HFFc6 (cell line): Measurements from ENCODE around the gene CORT. TPM values are rescaled to one million over a fixed set of nuclear protein-coding genes. Genes with fewer than 3 reads are reported as not detected.

Source experiments
- DNase-seq: peaks from one replicate; pipeline ENCODE4 v3.0.0-alpha.2; 2018
- H3K27ac Mint-ChIP-seq: 2 replicates; pipeline ENCODE4 v1.8.0; 2020; ENCODE audit warnings: mild to moderate bottlenecking, mixed read lengths
- H3K27me3 Mint-ChIP-seq: 2 replicates; pipeline ENCODE4 v1.8.0; 2021; ENCODE audit warnings: mild to moderate bottlenecking, moderate library complexity, mixed read lengths; ENCODE audit not compliant: insufficient read depth
- H3K36me3 Mint-ChIP-seq: 2 replicates; pipeline ENCODE4 v1.8.0; 2021; ENCODE audit warnings: low read depth, mixed read lengths
- H3K4me1 Mint-ChIP-seq: 2 replicates; pipeline ENCODE4 v1.8.0; 2020; ENCODE audit warnings: low read depth, mixed read lengths
- H3K4me3 Mint-ChIP-seq: 2 replicates; pipeline ENCODE4 v1.8.0; 2020; ENCODE audit warnings: mild to moderate bottlenecking, moderate library complexity, mixed read lengths
- H3K9me3 Mint-ChIP-seq: 2 replicates; pipeline ENCODE4 v1.8.0; 2020; ENCODE audit warnings: mild to moderate bottlenecking, mixed read lengths
- CTCF ChIP-seq: fragments of 200-600 bp; sonication (generic); IDR thresholded peaks from 2 replicates; pipeline ENCODE4 v1.5.0; 2021; ENCODE audit warnings: antibody characterized with exemption, mild to moderate bottlenecking
- total RNA-seq, 6 experiments: library from RNA; stranded (reverse); fragmentation: NEBNext Ultra II Directional; extraction: Animal tissue kit (Norgen Biotek cat#: 25700); gene quantifications; 2 replicates in 1 of 6; 3 replicates in 5 of 6; pipeline ENCODE4 v1.2.3, GENCODE V29; 2021

Gene CORT
- total RNA-seq, 6 experiments from 2014 or later: 0.43 TPM; not detected in 4

GRCh38 chr1:10459184-10459583 is 9.4 kb downstream of the CORT start:
- H3K27me3 Mint-ChIP-seq: peaks cover 2% of the 10 kb centered on the region; the same call in 1 of the 2 replicates
- H3K27ac Mint-ChIP-seq: peak overlapping the region; percentile 40
- H3K4me1 Mint-ChIP-seq: peaks cover 17% of the 10 kb centered on the region
- DNase-seq: peak; percentile 72
- no peak for TF ChIP-seq CTCF
- H3K4me3 Mint-ChIP-seq: no peak overlapping the region
- H3K9me3 Mint-ChIP-seq: no peaks in the 10 kb centered on the region
- peaks cover 16% of the 10 kb centered on the region for H3K36me3 Mint-ChIP-seq

- DNase-seq: no peak
- H3K4me1 Mint-ChIP-seq: no peaks in the 10 kb centered on the region
- H3K36me3 Mint-ChIP-seq: peaks cover 21% of the 10 kb centered on the region
- no peaks in the 10 kb centered on the region for H3K27me3 Mint-ChIP-seq
- H3K4me3 Mint-ChIP-seq: no peak overlapping the region
- no peak for TF ChIP-seq CTCF
- no peaks in the 10 kb centered on the region for H3K9me3 Mint-ChIP-seq
- H3K27ac Mint-ChIP-seq: no peak overlapping the region
Measured at GRCh38 chr1:10467078-10467477, 17.2 kb downstream of the CORT start.

- no peak for TF ChIP-seq CTCF
- no peaks in the 10 kb centered on the region for H3K9me3 Mint-ChIP-seq
- no peak overlapping the region for H3K4me3 Mint-ChIP-seq
- DNase-seq: no peak
- H3K4me1 Mint-ChIP-seq: peaks cover 8% of the 10 kb centered on the region
- H3K27me3 Mint-ChIP-seq: no peaks in the 10 kb centered on the region; the same call in 1 of the 2 replicates
- H3K36me3 Mint-ChIP-seq: peaks cover 12% of the 10 kb centered on the region
- H3K27ac Mint-ChIP-seq: no peak overlapping the region
Measured at GRCh38 chr1:10470043-10470442, 20.2 kb downstream of the CORT start.

- H3K4me1 Mint-ChIP-seq: peaks cover 19% of the 10 kb centered on the region
- H3K9me3 Mint-ChIP-seq: no peaks in the 10 kb centered on the region
- peak overlapping the region; percentile 92 for H3K27ac Mint-ChIP-seq
- peaks cover 12% of the 10 kb centered on the region for H3K36me3 Mint-ChIP-seq
- no peaks in the 10 kb centered on the region; the same call in 1 of the 2 replicates for H3K27me3 Mint-ChIP-seq
- H3K4me3 Mint-ChIP-seq: peak overlapping the region; percentile 97
- DNase-seq: peak; percentile 24
- TF ChIP-seq CTCF: no peak
Measured at GRCh38 chr1:10471411-10472219, 21.8 kb downstream of the CORT start.

- H3K4me3 Mint-ChIP-seq: peak within 1 kb of the TSS; percentile 97
- TF ChIP-seq CTCF: no peak
- H3K9me3 Mint-ChIP-seq: no peaks in the 10 kb centered on the region
- peak; percentile 94 for DNase-seq
- peaks cover 22% of the 10 kb centered on the region for H3K4me1 Mint-ChIP-seq
- H3K27ac Mint-ChIP-seq: peak within 1 kb of the TSS; percentile 92
- peaks cover 12% of the 10 kb centered on the region for H3K36me3 Mint-ChIP-seq
- no peaks in the 10 kb centered on the region; the same call in 1 of the 2 replicates for H3K27me3 Mint-ChIP-seq
Measured at GRCh38 chr1:10472220-10473144, 22.7 kb downstream of the CORT start, which contains the start of gene DFFA. Gene DFFA, minus strand, starts transcription at chr1:10472529. Its CDS starts 71 bp downstream, at chr1:10472458.
